ENCODE results near the gene RARS1.

GRCh38 chr5:168472329-168472728, 13.9 kb upstream of the RARS1 start:
- TF ChIP-seq CTCF (IDR thresholded peaks at IDR 0.05; ENCODE audit: low read depth, low read length, poor library complexity, severe bottlenecking) (no peak), EZH2phosphoT487 (IDR thresholded peaks at IDR 0.05; ENCODE audit: borderline replicate concordance, low read length) (no peak)
